ENCODE data around the gene RAC3.

GRCh38 chr17:82018152-82018988 is 13.1 kb upstream of the RAC3 start:
- TF ChIP-seq EZH2 (IDR thresholded peaks at IDR 0.05; ENCODE audit: insufficient read depth, poor library complexity, severe bottlenecking) (no peak), EZH2phosphoT487 (IDR thresholded peaks at IDR 0.05; ENCODE audit: insufficient read depth, low read depth) (no peak)

Data from GM23248 (cell line).